GM10266 (cell line): ENCODE data around the gene IGF1R.

Source experiments
- DNase-seq: peaks from one replicate; pipeline ENCODE4 v3.0.0; 2012; ENCODE audit errors: extremely low spot score
- CTCF ChIP-seq: IDR thresholded peaks from 2 replicates; pipeline ENCODE4 v1.5.1; 2012; ENCODE audit warnings: mild to moderate bottlenecking, low read depth; ENCODE audit not compliant: control insufficient read depth, insufficient read depth; ENCODE audit errors: missing control alignments

Gene IGF1R

GRCh38 chr15:98926236-98926635 is 277.9 kb downstream of the IGF1R start:
- DNase-seq, result no peak
- TF ChIP-seq CTCF, result no peak

DNA sequence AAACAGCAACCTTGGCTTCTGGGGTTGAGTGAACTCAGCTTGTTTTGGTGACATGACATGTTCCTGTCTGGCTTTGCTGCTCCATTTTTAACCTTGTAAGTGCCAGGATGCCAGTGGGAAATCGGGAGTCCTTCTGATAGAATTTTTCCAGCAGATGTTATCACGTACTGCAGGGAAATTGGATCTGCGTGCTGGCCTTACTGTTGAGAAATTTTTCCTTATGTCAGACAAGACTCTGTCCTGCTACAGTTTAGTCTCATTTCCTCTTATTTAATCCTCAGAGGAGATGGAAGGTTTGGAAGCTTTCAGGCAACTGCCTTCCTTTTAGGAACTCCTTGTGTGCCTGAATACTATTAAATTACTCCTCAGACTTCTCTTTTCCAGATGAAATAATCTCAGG is 278.7 kb downstream of the IGF1R start:
- no peak for DNase-seq

DNA sequence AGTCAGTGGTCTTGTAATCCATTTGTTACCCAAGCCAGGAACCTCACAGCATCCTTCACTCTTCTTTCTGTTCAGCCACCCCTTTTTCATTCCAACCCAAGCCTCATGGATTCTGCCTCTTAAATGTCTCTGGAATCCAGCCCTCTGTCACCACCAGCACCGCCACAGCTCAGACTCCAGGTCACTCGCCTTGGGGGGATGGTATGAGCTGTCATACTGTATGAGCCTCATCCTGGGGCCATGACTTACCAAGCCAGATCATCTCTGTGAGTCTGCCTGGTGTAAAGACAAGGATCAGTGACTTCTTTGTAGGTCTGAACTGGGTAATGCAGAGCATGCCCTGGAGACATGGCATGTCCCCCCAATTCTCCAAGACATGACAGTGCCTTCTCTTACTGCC is 279.7 kb downstream of the IGF1R start:
- TF ChIP-seq CTCF, result no peak

More for the DNA sequence above, 278.7 kb downstream of the IGF1R start:
- TF ChIP-seq CTCF, result no peak

DNA sequence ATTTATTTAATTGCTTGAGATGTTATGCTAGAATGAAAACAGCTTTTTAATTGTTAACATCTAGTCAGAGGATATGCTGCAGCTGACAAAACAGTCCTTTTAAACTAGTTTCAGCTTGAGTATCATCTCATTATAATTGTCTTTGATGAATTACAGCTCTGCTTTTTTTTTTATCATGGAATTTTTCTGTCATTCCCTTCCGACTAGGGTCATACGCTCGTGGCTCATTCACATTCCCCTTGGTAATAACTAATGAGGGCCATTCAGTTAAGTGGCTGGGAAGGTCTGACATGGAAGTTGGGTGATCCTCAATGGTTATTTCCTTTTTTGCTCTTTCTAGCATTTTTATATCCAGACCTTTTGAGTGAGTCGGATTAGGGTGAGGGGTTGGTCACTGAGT is 282.2 kb downstream of the IGF1R start:
- TF ChIP-seq CTCF, result no peak

More for the DNA sequence above, 279.7 kb downstream of the IGF1R start:
- DNase-seq, result no peak

GRCh38 chr15:98931004-98931403 is 282.7 kb downstream of the IGF1R start:
- no peak for DNase-seq
- no peak for TF ChIP-seq CTCF

More for the DNA sequence above, 282.2 kb downstream of the IGF1R start:
- no peak for DNase-seq

- no peak for DNase-seq
- no peak for TF ChIP-seq CTCF
Observed at GRCh38 chr15:98933406-98933805, 285.1 kb downstream of the IGF1R start.

DNA sequence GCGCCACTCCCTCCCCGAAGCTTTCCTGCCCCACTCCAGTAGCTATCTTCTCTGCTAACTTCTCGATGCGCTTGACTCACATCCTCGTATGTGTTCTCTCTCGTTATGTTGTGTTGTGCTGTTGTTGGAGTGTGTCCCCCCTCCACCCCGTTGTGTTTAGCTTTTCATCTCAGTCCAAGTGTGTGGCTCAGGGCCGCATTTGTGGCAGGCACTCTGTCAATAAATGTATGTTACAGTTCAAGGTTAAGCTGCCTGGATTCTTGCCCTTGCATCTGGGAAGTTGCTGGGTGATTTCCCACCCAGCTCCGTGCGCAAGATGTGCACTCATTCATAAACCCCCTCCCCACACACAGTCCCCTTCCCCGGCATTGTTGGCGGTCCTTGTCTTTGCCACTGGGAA is 287.4 kb downstream of the IGF1R start:
- no peak for TF ChIP-seq CTCF
- DNase-seq, result no peak
